ENCODE results near the gene CHST9.

GRCh38 chr18:27130065-27130630 lies 55.0 kb downstream of the CHST9 start:
- TF ChIP-seq MAX (IDR thresholded peaks at IDR 0.05; ENCODE audit: low read depth, low read length) (no peak), SIN3A (IDR thresholded peaks at IDR 0.05; ENCODE audit: low read depth, low read length) (no peak), E2F8 (IDR thresholded peaks at IDR 0.05; ENCODE audit: low read depth, partially characterized antibody) (no peak), TARDBP (IDR thresholded peaks at IDR 0.05; ENCODE audit: borderline replicate concordance) (no peak), TAF1 (IDR thresholded peaks at IDR 0.05; ENCODE audit: borderline replicate concordance, low read depth, low read length) (no peak), EZH2 (IDR thresholded peaks at IDR 0.05; ENCODE audit: borderline replicate concordance, control insufficient read depth, low read depth, low read length) (no peak), SUZ12 (IDR thresholded peaks at IDR 0.05; ENCODE audit: unreplicated experiment) (no peak), RUNX3 (IDR thresholded peaks at IDR 0.05; ENCODE audit: low read length) (no peak), DPF2 (IDR thresholded peaks at IDR 0.05) (no peak), POLR2A (IDR thresholded peaks at IDR 0.05; ENCODE audit: low read depth, low read length) (no peak)

All from GM12878 (cell line).